Loucy (cell line): ENCODE data around the gene ULK1.

Experiments
- CTCF ChIP-seq: fragments of 200-600 bp; sonication (generic); conservative IDR thresholded peaks from 2 replicates; pipeline ENCODE4 v1.5.1; 2014; ENCODE audit warnings: mild to moderate bottlenecking, antibody characterized with exemption, low read length
- EZH2phosphoT487 ChIP-seq: fragments of 200-600 bp; IDR thresholded peaks from 2 replicates; pipeline ENCODE4 v1.6.1; 2018; ENCODE audit warnings: antibody characterized with exemption, mild to moderate bottlenecking, moderate library complexity, borderline replicate concordance

GRCh38 chr12:131921866-131922769 lies 27.7 kb downstream of the ULK1 start:
- TF ChIP-seq CTCF (no peak), EZH2phosphoT487 (no peak)
